WI38 (cell line): Measurements from ENCODE around the gene DACT2.
"Not testable (repeated sequence)": the region's sequence is repeated elsewhere in the genome, so short reads cannot be mapped to it uniquely, and the experiment has no call there.

ENCODE experiments used
- H3K4me3 ChIP-seq: 2 replicates; pipeline ENCODE4 v1.5.1; 2011; ENCODE audit warnings: low read depth, mild to moderate bottlenecking, control low read depth, low read length
- TF ChIP-seq, protein P1 (sequence below): IDR thresholded peaks from 2 replicates; pipeline ENCODE4 v1.5.1; 2012; ENCODE audit warnings: low read depth, mild to moderate bottlenecking, control low read depth, low read length

The DACT2 gene

DNA sequence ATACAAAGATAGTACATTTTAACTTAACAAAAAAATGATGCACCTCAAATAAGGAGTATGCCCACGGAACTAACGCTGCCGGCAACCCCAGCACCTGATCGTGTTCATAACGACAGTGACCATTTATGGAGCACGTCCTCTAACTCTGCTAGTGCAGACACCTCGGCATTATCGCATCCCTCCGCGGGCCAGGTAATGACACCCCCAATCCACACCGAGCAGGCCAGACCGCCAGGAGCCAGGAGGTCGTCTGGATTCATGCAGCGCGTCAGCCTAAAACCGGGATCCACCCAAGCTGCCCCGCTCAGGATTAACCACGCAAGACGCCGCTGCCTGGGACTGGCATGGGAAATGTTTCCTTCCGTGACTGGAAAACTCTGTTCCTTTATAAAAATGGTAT is 34.1 kb downstream of the DACT2 start:
- H3K4me3 ChIP-seq = no peak overlapping the region
- TF ChIP-seq, protein P1, sequence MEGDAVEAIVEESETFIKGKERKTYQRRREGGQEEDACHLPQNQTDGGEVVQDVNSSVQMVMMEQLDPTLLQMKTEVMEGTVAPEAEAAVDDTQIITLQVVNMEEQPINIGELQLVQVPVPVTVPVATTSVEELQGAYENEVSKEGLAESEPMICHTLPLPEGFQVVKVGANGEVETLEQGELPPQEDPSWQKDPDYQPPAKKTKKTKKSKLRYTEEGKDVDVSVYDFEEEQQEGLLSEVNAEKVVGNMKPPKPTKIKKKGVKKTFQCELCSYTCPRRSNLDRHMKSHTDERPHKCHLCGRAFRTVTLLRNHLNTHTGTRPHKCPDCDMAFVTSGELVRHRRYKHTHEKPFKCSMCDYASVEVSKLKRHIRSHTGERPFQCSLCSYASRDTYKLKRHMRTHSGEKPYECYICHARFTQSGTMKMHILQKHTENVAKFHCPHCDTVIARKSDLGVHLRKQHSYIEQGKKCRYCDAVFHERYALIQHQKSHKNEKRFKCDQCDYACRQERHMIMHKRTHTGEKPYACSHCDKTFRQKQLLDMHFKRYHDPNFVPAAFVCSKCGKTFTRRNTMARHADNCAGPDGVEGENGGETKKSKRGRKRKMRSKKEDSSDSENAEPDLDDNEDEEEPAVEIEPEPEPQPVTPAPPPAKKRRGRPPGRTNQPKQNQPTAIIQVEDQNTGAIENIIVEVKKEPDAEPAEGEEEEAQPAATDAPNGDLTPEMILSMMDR = no peak

DNA sequence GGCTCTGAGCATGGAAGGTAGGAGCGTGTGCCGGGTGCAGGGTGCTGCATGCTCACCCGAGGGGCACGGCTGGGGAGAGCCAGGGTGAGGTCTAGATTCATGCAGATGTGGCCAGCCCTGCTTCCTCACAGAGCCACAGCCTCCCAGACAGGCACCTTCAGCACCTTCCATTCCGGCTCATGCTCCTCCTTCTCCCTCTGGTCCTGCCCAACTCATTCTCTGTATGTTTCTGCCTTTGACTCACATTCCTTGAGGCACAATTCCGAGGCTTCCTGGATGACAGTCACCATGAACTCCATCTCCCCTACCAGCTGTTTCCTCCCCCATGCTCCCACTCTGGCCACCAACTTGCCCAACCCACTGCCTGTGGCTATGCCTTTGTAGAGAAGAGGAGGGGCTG is 35.4 kb downstream of the DACT2 start:
- H3K4me3 ChIP-seq = no peak overlapping the region
- TF ChIP-seq, protein P1 = no peak

DNA sequence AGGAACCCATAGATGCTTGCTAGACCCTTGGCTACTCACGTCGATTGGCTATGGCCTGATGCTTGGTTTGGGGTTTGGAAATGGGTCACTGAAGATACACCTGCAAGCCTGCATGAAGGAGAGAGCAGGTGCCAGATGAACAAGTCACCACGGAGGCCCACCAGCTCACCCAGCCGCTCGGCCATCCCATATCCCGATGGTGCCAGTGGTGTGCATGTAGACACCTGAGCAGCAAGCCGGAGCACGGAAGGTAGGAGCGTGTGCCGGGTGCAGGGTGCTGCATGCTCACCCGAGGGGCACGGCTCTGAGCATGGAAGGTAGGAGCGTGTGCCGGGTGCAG is 35.9 kb downstream of the DACT2 start:
- H3K4me3 ChIP-seq = no peak overlapping the region
- TF ChIP-seq, protein P1 = no peak

DNA sequence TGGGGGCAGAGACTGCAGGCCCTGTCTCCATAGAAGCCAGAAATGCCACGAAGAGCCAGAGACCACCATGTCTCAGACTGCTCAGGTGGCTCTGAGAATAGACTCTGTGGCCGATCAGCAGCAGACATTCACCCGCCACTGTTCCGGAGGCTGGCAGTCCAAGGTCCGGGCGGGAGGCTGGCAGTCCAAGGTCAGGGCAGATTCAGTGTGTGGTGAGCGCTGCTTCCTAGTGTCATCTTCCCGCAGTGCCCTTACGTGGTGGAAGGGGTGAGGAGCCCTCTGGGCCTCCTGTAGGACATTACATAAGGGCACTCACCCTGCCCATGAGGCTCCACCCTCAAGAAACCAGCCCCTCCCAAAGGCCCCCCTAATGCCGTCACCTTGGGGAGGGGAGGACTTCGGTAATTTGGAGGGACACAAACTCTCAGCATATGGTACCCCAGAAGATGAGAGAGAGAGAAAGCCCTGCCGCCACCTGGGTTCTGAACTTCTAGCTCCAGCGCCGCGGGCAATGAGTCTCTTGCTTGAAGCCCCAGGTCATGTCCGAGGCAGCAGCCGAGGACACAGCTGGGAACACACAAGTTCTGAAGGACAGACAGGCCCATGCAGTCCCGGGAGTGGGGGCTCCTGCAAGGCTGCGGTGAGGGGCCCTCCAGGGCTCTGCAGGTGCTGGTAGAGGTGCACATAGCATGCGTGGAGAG is 36.4 kb downstream of the DACT2 start:
- H3K4me3 ChIP-seq = no peak overlapping the region
- TF ChIP-seq, protein P1 = no peak

DNA sequence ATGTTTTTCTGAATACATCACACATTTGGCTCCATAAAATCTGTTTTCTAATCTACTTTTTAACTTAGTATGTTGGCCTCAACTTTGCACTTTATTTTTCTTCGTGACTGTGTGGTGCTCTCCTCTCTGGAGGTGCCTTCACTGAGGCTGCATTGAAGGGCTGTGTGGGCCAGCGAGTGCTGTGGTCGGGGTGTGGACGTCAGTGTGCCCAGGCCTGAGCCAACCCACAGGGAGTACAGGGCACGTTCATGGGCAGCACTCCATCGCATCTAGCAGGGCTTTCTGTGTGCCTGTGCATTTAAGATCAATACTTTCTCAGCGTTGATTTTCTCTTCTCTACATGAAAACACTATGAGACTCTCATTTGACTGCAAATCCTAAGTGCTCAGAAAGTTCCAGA is 37.8 kb downstream of the DACT2 start:
- TF ChIP-seq, protein P1 = no peak
- H3K4me3 ChIP-seq = no peak overlapping the region

DNA sequence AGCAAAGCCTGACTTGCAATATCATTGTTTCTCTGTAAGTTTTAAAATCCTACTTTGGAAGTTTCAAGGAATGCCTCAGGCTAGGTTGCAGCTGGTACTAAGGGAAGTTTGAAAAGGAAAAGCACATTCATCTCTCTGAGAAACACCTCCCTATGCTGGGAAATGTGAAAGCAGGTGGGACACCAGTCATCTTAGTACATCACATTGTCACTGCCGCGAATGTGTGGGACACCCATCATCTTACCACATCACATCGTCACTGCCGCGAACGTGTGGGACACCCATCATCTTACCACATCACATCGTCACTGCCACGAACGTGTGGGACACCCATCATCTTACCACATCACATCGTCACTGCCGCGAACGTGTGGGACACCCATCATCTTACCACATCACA is 38.3 kb downstream of the DACT2 start:
- H3K4me3 ChIP-seq = not testable (repeated sequence)

DNA sequence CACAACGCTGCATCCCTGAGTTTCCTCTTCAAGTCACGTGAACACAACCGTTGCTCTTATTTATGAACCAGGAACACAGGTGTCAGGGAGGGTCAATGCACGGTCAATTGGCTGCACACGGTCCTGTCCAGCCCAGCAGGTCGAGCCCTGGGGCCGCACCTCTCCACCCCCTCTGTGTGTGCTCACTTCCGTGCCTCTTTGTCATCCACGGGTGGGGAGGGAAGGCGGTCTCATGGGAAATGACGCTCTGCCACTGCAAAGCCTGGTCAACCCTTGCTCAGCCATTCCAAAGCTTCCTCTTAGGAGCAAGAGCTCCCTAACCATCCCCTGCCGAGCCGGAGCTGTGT is 38.7 kb downstream of the DACT2 start:
- H3K4me3 ChIP-seq = no peak overlapping the region
- TF ChIP-seq, protein P1 = no peak
